GM19372 (cell line): ENCODE measurements around the gene TRIM32.

Experiments
- ATAC-seq: cut with Tn5 transposase; IDR thresholded peaks from one replicate; pipeline ENCODE4 v1.9.1; 2021; ENCODE audit warnings: mild to moderate bottlenecking, low read depth, moderate library complexity; ENCODE audit not compliant: unreplicated experiment

TRIM32 gene

GRCh38 chr9:116750510-116750909 is 63.4 kb downstream of the TRIM32 start:
- no peak for ATAC-seq
